Bronchial epithelial cell (primary cell): ENCODE results near the gene ZBTB17. TPM values are rescaled to one million over a fixed set of nuclear protein-coding genes. Genes with fewer than 3 reads are reported as not detected.

Experiments
- DNase-seq: peaks from one replicate; pipeline ENCODE4 v3.0.0-alpha.2; 2010; ENCODE audit warnings: low read depth
- FAIRE-seq: peaks from 2 replicates; lab custom pipeline; 2011; peaks lifted over from hg19 to GRCh38; lab: Jason Lieb, UNC
- H3K27me3 ChIP-seq: 2 replicates; pipeline ENCODE4 v1.5.1; 2011; ENCODE audit warnings: low read length; ENCODE audit not compliant: control insufficient read depth, insufficient read depth
- H3K36me3 ChIP-seq: 2 replicates; pipeline ENCODE4 v1.5.1; 2011; ENCODE audit warnings: low read length; ENCODE audit not compliant: control insufficient read depth, insufficient read depth
- H3K4me3 ChIP-seq: 2 replicates; pipeline ENCODE4 v1.5.1; 2011; ENCODE audit warnings: mild to moderate bottlenecking, low read depth, low read length, control low read depth
- CTCF ChIP-seq: IDR thresholded peaks from 2 replicates; pipeline ENCODE4 v1.5.1; 2011; ENCODE audit warnings: mild to moderate bottlenecking, moderate library complexity, low read length, control low read depth, inconsistent platforms; ENCODE audit not compliant: insufficient read depth, severe bottlenecking
- total RNA-seq: library from RNA; depleted of rRNA; stranded (reverse); fragments of >200 nt; gene quantifications from 2 replicates; pipeline ENCODE4 v1.2.1, GENCODE V29; 2014

The ZBTB17 gene
- total RNA-seq, 1 donor from 2014 or later: 33.7 TPM

- DNase-seq (peak; percentile 15), FAIRE-seq (no peak)
- Histone ChIP-seq H3K27me3 (peaks cover 2% of the 10 kb centered on the region), H3K36me3 (no peaks in the 10 kb centered on the region), H3K4me3 (no peak overlapping the region)
- no peak for TF ChIP-seq CTCF
Observed at GRCh38 chr1:16019644-16020277, 43.9 kb upstream of the ZBTB17 start.

- no peak for FAIRE-seq
Observed at GRCh38 chr1:16018749-16019643, 43.1 kb upstream of the ZBTB17 start.

GRCh38 chr1:16018308-16018707, 42.4 kb upstream of the ZBTB17 start:
- FAIRE-seq (no peak), DNase-seq (no peak)
- Histone ChIP-seq H3K27me3 (peaks cover 2% of the 10 kb centered on the region), H3K36me3 (no peaks in the 10 kb centered on the region), H3K4me3 (no peak overlapping the region)
- no peak for TF ChIP-seq CTCF

More at GRCh38 chr1:16018749-16019643, 43.1 kb upstream of the ZBTB17 start:
- Histone ChIP-seq H3K36me3 (no peaks in the 10 kb centered on the region), H3K27me3 (peaks cover 2% of the 10 kb centered on the region), H3K4me3 (no peak overlapping the region)
- no peak for TF ChIP-seq CTCF
- DNase-seq: no peak

- Histone ChIP-seq H3K36me3 (no peaks in the 10 kb centered on the region), H3K4me3 (no peak within 1 kb of the TSS), H3K27me3 (peaks cover 2% of the 10 kb centered on the region)
- no peak for DNase-seq
- FAIRE-seq: no peak
- TF ChIP-seq CTCF: no peak
Observed at GRCh38 chr1:16017461-16018303, 41.8 kb upstream of the ZBTB17 start, which contains the start of gene HSPB7. Gene HSPB7 (minus strand): TSS chr1:16018043. CDS start chr1:16017963, 80 bp downstream.

GRCh38 chr1:16017076-16017460, 41.2 kb upstream of the ZBTB17 start:
- DNase-seq (no peak), FAIRE-seq (no peak)
- no peak overlapping the region for H3K4me3 ChIP-seq
- no peaks in the 10 kb centered on the region for H3K36me3 ChIP-seq
- peaks cover 2% of the 10 kb centered on the region for H3K27me3 ChIP-seq
- no peak for TF ChIP-seq CTCF
